Measurements from ENCODE around the gene GSTA3.
"Not testable (repeated sequence)": the region's sequence is repeated elsewhere in the genome, so short reads cannot be mapped to it uniquely, and the experiment has no call there.

The GSTA3 gene

DNA sequence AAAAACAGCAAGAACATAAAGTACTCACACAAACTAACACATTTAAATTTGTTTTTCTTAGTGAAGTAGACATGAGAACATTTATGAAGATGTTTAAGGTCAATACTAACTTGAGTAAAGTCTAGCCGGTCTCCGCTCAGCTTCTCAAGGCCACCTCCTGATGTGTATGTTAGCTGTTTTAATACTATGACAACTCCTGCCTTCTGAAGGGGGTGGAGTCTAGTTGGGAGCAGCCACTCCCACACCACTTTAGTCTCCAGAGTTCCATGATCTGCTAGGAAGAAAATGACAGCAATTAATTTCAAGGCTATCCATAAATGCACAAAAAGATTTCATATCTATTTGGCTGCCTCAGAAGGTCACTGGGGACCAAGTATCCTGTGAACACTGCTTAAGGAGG is at the start of gene GSTA3:
Gene GSTA3, minus strand, starts transcription at position 168 of the 400 bp plus-strand sequence. CDS start 3,864 bp downstream, outside the sequence.
- DNase-seq, result no peak

DNA sequence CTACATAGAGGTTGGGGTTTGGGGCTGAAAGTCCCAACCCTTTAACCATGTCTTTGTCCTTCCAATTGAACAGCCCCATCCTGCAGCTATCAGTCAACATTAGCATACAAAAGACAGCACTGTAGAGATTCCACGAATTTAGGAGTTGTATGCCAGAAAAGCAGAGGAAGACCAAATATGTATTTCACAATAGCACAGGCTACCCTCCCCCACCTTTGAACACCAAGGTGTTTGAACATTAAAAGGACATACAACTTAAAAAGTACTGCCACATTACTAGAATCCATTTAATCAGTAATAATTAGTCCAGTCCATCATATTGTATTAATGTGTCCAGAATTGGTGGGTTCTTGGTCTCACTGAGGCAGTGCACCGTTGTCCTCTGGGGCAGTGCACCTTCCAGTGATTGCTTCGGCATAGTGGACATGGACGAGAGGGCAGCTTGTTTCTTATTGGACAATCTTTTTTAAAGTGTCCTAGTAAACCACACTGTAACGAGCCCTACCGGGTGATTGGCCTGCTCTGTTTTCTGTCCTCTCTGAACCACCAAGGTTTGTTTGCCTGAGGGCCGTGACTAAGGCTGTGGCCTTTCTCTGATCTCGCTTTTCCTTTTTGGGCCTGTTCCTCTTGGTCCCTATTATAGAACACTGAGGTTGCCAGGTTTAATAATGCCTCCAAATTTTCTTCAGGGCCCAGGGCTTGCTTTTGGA is 49.2 kb upstream of the GSTA3 start:
- no peak for DNase-seq

DNA sequence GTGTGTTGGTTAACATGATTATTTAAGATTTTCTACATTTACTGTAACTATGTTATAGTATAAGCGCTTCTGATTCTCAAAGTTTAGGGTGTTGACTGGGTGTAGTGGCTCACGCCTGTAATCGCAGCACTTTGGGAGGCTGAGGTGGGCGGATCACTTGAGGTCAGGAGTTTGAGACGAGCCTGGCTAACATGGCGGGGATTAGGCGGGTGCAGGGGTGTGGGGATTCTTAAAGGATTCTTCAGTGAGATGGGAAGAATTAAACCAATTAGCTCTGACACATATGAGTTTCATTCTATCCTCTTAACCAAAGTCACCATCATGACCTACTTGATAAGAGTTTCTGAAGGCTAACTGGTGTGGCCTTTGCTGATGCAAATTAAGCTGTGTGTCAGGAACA is 46.4 kb upstream of the GSTA3 start:
- no peak for DNase-seq

DNA sequence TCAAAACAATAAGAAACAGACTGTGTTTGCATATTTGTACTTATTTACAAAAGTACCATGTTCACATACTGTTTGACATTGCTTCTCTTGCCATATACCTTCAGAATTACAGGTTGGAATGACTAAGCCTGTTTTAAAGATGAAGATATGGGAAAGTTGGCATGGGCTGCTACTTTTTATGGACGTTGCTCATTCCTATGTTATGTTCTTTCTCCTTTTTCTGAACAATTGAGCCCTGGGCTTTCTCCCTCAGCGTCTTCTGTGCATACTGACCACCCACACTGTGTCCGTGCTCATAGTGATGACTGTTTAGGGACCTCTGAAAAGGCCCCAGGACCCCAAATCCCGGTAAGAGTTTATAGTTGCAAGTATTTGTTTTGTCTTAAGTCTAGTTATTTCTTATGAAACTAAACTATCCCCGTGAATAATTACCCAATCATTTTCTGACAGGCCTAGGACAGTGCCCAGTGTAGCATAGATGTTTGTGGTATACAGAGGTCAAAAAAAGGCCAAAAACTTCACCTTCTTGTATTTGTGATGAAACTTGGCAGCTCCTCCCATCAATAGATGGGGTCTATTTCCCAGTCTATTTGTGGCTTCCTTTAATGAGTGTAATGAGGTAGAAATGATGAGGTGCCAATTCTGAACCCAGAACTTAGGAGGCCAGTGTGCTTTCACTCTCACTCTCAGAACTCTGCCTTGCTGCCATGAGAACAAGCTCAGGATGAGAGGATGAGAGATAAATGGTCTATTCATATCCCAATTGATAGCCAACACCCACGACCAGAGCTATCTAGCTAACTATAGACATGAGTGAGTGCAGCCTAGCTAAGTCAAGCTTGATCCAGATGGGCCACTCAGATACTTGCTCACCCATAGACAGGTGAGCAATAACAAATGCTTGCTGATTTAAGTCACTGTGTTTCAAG is 44.7 kb upstream of the GSTA3 start:
- DNase-seq, result no peak

DNA sequence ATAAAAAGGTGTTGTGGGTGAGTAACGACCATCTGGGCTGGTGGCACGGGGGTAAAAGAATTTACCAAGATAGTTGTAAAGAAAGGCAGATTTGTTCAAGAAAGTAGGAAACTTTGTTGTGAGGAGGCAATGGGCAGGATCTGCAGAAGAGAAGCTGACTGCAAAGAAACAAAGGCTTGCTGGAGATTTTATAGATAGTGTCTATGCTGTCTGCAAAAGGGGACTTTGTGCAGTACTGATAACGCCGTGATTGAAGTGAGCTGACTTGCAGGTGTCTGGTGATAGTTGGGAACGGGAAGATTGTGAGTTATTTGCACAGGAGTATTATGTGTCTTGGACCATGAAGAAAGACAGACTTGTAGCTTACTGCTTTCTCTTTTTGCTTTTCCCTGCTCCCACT is 36.8 kb upstream of the GSTA3 start:
- DNase-seq, result no peak

DNA sequence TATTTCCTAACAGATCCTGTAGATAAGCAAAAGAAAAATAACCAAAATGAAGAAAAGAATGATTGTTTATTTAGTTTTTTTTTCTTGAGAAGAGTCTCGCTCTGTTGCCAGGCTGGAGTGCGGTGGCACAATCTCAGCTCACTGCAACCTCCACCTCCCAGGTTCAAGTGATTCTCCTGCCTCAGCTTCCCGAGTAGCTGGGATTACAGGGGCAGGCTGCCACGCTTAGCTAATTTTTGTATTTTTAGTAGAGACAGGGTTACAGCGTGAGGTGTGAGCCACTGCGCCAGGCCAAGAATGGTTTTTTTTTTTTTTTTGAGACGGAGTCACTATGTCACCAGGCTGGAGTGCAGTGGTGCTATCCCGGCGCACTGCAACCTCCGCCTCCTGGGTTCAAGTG is 33.3 kb upstream of the GSTA3 start:
- not testable (repeated sequence) for DNase-seq

DNA sequence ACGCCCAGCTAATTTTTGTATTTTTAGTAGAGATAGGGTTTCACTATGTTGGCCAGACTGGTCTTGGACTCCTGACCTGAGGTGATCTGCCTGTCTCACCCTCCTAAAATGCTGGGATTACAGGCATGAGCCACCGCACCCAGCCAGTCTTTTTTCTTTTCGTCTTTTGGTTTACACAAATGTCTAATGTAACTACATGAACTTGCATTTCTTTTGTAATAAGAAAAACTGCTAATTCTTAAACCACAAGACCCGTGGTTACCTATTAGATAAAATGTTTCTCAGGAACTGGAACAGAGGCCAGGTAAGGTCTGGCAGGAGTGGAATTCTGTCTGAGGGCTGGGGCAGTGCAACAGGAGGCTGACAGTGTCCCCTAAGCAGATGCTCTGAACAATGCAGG is 32.7 kb upstream of the GSTA3 start:
- no peak for DNase-seq

DNA sequence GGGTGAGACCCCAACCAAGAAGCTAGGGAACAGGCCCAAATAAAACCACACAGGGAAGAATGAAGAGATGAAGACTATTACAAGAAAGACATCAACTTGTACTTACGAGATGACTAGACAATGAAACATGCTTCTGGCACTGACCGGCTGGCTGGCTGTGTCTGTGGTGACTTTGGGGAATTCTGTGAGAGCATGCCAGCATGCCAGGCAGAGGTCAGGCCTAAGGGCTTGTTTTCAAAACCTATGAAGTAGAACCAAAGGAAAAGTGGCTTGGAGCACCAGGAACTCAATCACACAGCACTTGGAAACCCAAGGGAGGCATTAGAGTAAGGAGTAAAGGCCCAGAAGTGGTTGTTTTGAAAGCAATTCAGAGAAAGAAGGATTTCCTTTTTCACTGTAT is 28.4 kb upstream of the GSTA3 start:
- DNase-seq, result no peak

DNA sequence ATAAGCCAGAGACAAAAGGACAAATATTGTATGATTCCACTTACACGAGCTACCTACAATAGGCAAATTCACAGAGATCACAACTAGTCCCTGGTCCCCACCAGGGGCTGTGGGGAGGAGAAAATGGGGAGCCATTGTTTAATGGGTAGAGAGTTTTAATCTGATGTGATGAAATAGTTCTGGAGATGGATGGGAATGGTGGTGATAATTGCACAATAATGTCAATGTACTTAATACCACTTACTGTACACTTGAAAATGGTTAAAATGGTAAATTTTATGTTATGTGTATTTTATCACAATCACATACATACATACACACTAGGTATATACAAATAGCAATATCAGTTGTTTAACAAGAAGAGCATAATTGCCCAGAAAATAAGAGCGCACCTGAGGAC is 24.3 kb upstream of the GSTA3 start:
- DNase-seq, result no peak

DNA sequence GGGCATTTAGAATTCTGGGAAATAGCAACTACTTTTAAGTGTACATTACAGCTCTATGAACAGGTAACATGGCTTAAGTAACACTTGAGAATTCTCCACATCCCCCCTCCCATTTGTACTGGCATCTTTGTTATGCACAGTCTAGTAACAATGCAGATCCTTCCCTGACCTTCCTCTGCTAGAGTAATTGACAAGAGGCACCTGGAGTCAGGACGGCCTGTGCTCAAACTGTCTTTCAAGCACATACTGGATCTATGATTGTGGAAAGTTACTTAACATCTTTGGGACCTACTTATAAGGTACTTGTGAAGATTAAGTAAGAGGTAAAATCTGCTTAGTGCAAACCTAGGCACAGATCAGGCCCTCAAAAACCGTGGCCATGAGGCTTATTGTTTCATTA is 21.9 kb upstream of the GSTA3 start:
- DNase-seq, result no peak

DNA sequence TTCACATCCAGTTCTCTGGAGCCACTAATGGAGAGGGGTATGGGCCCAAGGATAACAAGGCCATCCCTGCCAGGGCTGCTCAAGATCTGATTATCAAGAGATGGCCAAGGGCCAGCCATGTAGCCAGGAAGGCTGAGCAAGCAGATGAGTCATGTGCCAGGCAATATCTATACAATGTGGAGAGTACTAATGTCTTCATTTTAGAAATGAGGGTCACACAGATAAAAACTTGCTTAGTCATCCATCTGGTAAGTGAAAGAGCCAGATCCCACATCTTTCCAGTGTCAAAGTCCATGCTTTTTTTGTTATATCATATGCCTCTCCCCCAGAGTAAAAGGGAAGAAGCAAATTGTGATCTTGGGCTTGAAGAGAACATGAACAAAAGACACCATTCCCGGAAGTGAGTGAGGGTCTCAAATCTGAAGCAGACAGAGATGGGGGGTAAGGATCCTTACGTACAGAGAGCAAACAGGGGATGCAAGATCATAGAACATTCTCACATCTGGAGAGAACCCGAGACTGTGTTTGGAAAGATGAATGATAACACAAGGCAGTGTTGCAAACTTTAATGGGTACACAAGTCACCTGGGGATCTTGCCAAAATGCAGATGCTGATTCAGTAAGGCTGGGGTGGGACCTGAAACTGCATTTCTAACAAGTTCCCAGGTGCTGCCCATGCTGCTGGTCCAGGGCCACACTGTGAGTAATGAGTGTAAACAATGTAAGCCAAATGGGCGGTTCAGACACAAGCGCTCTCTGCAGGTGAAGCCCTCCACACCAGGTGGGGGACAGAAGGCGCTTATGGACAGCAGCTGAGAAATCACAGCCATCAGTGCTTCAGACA is 20.0 kb upstream of the GSTA3 start:
- no peak for DNase-seq

DNA sequence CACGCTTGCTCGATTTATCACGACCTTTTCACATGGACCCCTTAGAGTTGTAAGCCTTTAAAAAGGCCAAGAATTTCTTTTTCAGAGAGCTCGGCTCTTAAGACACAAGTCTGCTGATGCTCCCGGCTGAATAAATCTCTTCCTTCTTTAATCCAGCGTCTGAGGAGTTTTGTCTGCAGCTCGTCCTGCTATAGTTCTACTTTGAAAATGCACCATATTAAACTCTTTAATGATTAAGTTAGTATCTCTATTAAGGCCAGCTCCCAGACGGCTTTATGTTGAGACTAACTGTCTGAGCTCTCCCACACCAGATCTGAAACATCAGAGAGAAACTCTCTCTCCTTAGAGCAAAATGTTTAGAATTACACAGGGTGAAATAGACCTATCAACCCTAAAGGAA is 18.0 kb upstream of the GSTA3 start:
- DNase-seq, result no peak

DNA sequence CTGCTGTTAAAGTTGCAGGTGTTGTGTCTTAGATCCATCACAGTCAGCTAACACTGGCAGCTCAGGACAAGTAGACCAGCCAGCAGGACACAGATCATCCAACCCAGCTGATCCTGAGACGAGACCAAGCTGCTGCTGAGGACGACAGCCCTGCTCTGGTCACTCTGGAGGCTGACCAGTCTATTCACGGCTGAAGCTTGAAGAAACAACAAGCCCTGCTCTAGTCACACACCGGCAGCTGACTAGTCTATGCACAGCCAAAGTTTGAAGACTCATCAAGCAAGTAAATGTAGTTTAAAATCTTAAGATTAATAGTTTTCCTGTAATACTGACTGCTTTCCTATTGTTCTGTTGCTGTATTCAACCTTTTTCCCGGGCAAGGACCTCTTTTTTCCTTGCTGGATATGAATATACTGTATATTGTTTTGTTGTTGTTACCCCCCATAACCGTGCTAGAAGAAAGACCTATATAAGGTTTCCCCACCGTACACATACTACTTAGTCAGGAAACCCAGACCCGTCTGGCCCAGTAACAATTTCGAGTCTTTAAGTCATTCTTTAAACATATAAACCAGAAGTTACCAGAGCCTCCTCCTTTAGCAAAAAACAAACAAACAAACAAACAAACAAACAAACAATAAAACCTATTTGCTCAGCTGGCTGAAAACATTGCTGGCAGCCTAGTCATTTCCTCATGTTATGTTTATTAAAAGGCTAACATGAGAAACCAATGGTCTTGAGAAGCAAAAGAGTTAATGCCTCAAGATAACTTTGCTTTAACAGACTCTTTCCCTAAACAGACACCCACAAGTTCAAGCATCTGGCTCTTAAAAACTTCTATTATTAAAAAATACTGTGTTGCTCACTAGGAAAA is 16.7 kb upstream of the GSTA3 start:
- DNase-seq, result no peak

DNA sequence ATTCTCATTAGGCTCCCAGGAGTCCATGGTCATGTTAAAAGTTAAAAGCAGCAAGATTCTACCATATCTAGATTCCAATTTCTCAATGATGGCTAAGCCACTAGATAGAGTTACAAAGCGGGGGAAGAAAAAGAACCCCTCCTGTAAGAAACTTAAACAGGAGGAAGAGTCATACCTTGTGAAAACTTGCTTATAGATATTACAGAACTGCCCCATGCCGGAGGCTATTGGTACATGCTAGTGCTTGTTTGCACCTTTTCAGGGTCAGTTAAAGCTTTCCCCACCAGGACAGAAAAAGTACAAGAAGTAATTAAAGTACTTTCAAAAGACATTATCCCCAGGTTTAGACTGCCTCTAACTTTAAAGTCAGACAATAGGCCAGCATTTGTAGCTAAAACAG is 15.5 kb upstream of the GSTA3 start:
- no peak for DNase-seq

DNA sequence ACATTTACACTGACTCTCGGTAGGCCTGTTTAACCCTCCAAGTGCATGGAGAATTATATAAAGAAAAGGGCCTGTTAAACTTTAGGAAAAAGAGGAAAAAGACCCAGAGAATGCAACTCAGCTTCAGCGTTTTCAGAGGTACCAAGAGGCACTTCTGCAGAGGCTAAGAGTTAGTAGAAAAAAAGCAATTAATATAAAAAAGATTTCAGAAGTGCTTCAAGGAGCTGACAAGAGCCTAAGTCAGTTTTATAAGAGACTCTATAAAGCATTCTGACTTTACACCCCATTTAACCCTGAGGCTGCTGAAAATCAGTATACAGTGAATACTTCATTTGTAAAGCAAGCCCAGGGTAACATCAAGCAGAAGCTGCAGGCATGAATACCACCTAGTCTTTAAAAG is 14.2 kb upstream of the GSTA3 start:
- not testable (repeated sequence) for DNase-seq

DNA sequence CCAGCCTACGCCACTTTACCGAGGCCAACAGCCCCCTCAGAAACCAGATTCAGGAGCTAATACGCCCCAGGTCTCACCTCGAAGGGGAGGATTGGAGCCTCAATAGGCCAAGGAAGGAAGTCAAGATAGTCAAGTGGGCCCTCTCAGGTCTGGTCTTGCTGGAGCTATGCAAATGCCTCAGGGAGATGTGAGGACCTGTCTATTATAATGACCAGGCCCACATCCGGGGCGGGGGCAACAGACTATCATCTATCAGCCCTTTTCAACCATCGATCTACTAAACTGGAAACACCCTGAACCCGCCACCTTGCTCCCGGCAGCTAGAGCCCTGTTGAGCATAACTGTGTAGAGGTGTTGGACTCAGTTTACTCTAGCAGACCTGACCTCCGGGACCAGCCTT is 12.7 kb upstream of the GSTA3 start:
- DNase-seq, result no peak

DNA sequence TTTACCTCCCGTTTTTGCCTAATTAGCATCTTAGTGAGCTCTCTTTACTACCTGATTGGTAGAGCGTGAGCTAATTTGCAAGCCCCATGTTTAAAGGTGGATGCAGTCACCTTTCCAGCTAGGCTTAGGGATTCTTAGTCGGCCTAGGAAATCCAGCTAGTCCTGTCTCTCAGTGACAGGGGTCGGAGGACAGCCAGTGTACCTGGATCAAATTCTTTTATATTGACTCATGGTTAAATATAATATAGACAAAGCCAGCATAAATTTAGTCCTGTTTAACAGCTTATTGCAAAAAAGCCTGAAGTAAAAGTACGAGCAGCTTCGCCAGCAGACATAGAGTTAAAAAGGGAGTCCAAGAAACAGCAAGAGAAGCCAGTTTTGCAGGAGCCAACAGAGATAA is 12.2 kb upstream of the GSTA3 start:
- no peak for DNase-seq

DNA sequence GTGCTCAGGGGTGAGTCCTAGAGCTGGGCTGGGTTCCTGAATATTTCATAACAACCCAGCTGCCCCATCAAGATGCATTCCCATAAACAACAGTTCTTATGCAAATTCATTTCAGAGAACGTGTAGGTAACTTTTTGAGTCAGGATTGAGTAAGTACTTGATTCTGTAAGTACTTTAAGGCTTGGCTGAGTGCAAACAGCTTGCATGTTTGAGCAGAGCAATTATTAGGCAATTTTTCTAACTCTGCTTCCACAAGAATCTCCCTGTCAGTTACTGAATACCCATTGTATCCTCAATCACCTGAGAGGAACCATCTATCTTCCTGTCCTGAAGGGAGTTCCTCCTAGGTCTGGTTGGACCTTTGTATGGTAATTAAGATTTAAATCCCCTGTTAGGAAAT is 10.0 kb upstream of the GSTA3 start:
- DNase-seq, result not testable (repeated sequence)

DNA sequence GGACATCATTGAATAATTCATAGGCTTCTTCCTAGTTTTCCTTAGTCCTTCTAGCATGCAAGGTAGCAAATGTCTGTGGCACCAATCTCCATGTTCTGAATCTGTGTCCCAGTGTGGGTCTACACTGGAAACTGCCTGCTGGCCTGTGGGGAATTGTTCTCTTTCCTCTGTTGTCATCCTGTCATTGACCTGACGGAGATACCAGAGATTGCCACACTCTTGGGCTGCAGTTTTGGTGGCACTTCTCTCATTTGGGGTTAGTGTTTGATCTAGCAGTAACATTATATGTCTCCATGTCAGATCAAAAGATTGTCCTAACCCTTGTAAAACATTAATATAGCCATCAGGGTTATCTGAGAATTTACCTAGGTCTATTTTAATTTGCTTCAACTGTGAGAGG is 9.3 kb upstream of the GSTA3 start:
- DNase-seq, result not testable (repeated sequence)

DNA sequence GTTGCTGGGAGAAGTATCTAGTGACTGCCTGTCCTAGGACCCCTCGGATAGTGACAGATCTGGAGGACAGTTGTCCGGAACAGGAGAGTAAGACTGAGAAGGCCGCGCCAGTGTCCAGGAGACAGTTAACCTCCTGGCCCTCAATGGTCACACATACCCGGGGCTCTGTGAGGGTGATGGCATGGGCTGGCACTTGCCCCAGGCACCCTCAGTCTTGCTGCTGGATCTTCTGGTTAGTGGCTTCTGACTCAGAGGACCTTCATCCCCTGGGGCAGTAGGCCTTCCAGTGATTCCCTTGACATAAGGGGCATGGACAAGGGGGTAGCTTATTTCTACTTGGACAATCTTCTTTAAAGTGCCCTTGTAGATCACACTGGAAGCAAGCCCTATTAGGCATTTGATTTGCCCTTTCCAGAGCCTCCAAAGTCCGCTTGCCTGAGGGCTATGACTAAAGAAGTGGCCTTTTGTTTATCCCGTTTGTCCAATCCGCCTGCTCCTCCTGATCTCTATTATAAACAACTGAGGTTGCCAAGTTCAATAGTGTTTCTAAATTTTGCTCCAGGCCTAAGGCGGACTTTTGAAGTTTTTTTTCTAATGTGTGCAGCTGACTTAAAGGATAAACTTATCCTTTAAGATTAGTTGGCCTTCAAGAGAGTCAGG is 8.7 kb upstream of the GSTA3 start:
- DNase-seq, result not testable (repeated sequence)

DNA sequence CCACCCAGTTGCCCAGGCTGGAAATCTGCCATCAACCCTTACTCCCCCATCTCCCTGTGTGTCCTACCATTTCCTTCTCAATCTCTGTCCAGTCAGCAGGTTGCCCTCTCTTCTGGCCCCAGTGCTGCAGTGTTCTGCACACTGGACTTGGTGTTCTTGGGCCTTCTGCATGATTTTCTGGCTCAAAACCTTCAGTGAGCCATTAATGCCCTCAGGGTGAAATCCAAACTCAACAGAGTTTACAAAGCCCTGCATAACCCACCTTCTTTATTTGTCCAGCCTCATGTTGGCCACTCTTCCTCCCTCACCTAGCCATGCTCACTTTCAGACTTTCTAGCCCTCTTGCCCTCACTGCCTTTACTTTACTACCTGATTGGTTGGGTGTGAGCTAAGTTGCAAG is 5.0 kb upstream of the GSTA3 start:
- DNase-seq, result no peak

DNA sequence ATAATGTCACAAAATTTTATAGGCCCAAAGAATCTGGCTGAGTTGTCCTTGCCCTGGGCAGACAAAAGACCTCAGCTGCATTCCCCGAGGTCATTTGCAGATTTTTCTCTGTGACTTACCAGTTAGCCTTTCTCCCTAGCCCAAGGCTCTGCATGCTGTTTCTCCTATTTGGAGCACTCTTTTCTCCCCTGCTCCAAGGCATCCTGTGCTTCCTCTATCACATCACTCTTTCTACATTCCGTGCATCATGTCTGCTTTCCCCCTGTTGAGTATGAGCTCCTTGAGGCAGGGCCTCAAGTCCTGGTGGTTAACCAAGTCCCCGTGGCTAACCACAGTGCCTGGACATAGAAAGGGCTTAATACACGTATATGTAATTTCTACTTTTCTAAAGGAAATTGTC is 593 bp upstream of the GSTA3 start:
- no peak for DNase-seq

All from suppressor macrophage treated with lipopolysaccharide for 4 hours (primary cell).